ENCODE measurements around the gene MORC2. TPM values are rescaled to one million over a fixed set of nuclear protein-coding genes. Genes with fewer than 3 reads are reported as not detected.

The MORC2 gene
- total RNA-seq, 4 donors from 2014 or later, result 20.2 to 31.2 (median 27.7) TPM

DNA sequence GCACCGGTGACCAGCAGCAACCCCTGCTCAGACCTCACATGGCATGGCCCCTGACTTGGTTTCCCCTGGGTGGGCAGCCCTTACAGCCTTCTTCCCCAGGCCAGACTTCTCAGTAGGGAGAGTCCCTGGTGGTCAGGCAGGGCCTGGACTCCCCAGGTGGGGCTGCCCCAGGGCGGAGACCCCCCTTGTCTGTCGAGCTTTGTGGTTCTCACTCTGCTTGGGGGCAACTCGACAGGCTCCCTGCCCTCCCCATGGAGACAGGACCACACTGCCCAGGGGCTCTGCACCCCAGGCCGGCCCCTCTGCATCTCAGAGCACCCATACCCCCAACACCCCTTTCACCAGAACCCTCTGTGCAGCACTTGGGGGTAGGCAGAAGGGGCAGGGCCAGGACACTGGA lies 87.7 kb downstream of the MORC2 start:
- no peaks in the 10 kb centered on the region for H3K27me3 ChIP-seq
- H3K36me3 ChIP-seq, result no peaks in the 10 kb centered on the region
- DNase-seq (no peak), ATAC-seq (no peak)
- TF ChIP-seq, protein P1, sequence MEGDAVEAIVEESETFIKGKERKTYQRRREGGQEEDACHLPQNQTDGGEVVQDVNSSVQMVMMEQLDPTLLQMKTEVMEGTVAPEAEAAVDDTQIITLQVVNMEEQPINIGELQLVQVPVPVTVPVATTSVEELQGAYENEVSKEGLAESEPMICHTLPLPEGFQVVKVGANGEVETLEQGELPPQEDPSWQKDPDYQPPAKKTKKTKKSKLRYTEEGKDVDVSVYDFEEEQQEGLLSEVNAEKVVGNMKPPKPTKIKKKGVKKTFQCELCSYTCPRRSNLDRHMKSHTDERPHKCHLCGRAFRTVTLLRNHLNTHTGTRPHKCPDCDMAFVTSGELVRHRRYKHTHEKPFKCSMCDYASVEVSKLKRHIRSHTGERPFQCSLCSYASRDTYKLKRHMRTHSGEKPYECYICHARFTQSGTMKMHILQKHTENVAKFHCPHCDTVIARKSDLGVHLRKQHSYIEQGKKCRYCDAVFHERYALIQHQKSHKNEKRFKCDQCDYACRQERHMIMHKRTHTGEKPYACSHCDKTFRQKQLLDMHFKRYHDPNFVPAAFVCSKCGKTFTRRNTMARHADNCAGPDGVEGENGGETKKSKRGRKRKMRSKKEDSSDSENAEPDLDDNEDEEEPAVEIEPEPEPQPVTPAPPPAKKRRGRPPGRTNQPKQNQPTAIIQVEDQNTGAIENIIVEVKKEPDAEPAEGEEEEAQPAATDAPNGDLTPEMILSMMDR (IDR thresholded peaks at IDR 0.05 in 4 of 5, conservative IDR thresholded peaks at IDR 0.05 in 1 of 5), result no peak
- TF ChIP-seq POLR2A (IDR thresholded peaks at IDR 0.05), result no peak
- intact Hi-C loops (cut with DNase I; ENCODE audit: low total_unique reads), result no loop called here
- in situ Hi-C loops (cut with MboI; ENCODE audit: low sequenced_read_pairs in 4 of 4), result no loop called here
- H3K27ac ChIP-seq, result no peak overlapping the region
- H3K4me3 ChIP-seq, result no peak overlapping the region
- H3K4me1 ChIP-seq, result peaks cover 15 to 17% of the 10 kb centered on the region in 2 donors
- H3K9me3 ChIP-seq, result no peaks in the 10 kb centered on the region

DNA sequence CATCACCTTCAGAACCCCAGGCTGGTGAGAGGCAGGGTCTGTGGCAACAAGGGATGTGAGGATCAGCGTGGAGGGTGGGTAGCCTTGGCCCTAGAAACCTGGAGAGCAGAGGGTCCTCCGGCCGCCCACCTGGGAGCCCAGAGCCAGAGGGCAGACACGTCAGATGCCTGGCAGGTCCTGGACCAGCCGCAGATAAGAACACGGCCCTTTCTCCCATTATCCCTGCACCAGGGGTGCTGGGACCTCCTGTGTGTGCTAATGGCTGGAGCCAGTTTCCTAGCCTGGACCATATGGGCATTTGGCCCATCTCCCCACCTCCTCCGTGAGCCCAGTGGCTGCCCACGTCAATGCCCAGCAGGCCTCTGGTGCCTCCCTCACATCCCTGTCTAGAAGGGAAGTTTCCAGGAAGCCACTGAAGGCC lies 88.4 kb downstream of the MORC2 start:
- ATAC-seq (no peak), DNase-seq (no peak)
- Histone ChIP-seq H3K36me3 (no peaks in the 10 kb centered on the region), H3K9me3 (no peaks in the 10 kb centered on the region), H3K4me1 (peaks cover 15 to 17% of the 10 kb centered on the region in 2 donors), H3K27me3 (no peaks in the 10 kb centered on the region), H3K4me3 (no peak overlapping the region), H3K27ac (no peak overlapping the region)
- TF ChIP-seq, protein P1 (IDR thresholded peaks at IDR 0.05 in 4 of 5, conservative IDR thresholded peaks at IDR 0.05 in 1 of 5), result no peak
- TF ChIP-seq POLR2A (IDR thresholded peaks at IDR 0.05), result no peak
- intact Hi-C loops (cut with DNase I; ENCODE audit: low total_unique reads) (no loop called here), in situ Hi-C loops (cut with MboI; ENCODE audit: low sequenced_read_pairs in 4 of 4) (no loop called here)

DNA sequence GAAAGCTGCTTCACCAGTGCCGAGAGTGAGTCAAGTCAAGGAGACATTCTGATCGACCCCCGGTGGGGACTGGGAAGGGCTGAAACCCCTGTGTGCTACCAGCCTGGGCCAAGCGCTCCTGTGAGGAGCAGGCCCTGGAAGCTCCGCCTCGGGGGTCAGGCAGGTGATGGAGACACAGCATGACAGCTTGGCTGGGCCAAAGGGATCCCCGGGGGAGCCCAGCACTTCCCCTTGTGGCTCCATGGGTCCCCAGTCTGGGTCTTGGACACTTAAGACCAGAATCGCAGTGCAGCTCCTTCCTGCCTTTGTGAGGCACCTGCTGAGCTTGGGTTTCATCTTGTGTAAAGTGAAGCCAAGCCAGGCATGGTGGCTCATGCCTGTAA lies 89.2 kb downstream of the MORC2 start:
- in situ Hi-C loops (cut with MboI; ENCODE audit: low sequenced_read_pairs in 4 of 4), result no loop called here
- no peak for ATAC-seq

DNA sequence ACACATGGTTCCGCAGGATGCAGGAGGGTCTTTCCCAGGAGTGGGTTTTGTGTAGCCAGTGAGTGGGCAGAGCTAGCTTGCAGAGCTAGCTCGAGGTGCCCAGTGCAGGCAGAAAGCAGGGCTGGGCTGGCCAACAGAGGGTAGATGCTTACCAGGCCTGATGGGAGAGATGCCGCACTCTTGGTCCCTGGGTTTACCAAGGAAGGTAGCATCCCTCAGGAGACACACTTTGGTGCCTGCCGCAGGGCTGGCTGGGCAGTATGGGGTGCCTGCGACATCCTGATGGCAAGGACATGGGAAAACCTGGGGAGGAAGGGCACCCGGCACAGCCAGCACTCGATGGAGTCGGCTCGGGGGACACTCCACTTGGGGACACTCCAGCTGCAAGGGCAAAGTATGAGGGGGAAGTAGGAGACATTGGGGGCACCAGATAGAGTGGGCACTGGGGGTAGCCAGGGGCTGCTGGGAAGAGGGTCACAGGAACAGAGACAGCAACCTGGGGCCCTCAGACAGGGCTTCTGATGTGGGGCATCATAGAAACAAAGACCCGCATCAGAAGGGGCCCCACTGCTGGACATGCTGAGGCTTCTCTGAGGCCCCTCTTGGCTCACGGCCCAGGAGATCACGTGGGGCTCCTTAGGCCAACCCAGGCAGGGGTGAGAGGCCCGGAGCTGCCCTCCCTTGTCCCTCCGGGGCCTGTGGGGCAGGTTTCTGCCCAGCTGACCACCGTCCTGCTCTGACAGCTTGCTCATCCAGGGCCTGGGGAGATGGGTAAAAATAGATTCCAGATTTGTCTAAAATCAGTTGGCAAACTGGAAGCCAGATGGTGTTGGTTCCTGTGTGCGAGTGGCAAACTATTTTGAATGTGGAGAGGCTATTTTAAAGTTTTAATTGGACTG lies 89.8 kb downstream of the MORC2 start:
- Histone ChIP-seq H3K4me3 (no peak overlapping the region), H3K27ac (no peak overlapping the region), H3K4me1 (peaks cover 15 to 17% of the 10 kb centered on the region in 2 donors), H3K27me3 (no peaks in the 10 kb centered on the region), H3K9me3 (no peaks in the 10 kb centered on the region), H3K36me3 (no peaks in the 10 kb centered on the region)
- TF ChIP-seq, protein P1 (IDR thresholded peaks at IDR 0.05 in 4 of 5, conservative IDR thresholded peaks at IDR 0.05 in 1 of 5), result no peak
- no peak for TF ChIP-seq POLR2A (IDR thresholded peaks at IDR 0.05)
- ATAC-seq (no peak), DNase-seq (no peak)
- in situ Hi-C loops (cut with MboI; ENCODE audit: low sequenced_read_pairs in 4 of 4) (no loop called here), intact Hi-C loops (cut with DNase I; ENCODE audit: low total_unique reads) (no loop called here)

More for the DNA sequence above, 89.2 kb downstream of the MORC2 start:
- Histone ChIP-seq H3K9me3 (no peaks in the 10 kb centered on the region), H3K4me1 (peaks cover 15 to 17% of the 10 kb centered on the region in 2 donors), H3K27ac (no peak overlapping the region), H3K36me3 (no peaks in the 10 kb centered on the region), H3K4me3 (no peak overlapping the region), H3K27me3 (no peaks in the 10 kb centered on the region)
- intact Hi-C loops (cut with DNase I; ENCODE audit: low total_unique reads), result no loop called here
- no peak for DNase-seq
- TF ChIP-seq, protein P1 (IDR thresholded peaks at IDR 0.05 in 4 of 5, conservative IDR thresholded peaks at IDR 0.05 in 1 of 5), result no peak
- TF ChIP-seq POLR2A (IDR thresholded peaks at IDR 0.05), result no peak

Measured in gastrocnemius medialis (tissue), 4 donors.